Measurements from ENCODE around the gene PDE4B.

GRCh38 chr1:65991694-65992093, 199.0 kb downstream of the PDE4B start:
- TF ChIP-seq, protein P1, sequence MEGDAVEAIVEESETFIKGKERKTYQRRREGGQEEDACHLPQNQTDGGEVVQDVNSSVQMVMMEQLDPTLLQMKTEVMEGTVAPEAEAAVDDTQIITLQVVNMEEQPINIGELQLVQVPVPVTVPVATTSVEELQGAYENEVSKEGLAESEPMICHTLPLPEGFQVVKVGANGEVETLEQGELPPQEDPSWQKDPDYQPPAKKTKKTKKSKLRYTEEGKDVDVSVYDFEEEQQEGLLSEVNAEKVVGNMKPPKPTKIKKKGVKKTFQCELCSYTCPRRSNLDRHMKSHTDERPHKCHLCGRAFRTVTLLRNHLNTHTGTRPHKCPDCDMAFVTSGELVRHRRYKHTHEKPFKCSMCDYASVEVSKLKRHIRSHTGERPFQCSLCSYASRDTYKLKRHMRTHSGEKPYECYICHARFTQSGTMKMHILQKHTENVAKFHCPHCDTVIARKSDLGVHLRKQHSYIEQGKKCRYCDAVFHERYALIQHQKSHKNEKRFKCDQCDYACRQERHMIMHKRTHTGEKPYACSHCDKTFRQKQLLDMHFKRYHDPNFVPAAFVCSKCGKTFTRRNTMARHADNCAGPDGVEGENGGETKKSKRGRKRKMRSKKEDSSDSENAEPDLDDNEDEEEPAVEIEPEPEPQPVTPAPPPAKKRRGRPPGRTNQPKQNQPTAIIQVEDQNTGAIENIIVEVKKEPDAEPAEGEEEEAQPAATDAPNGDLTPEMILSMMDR (IDR thresholded peaks at IDR 0.05; ENCODE audit: low read length), result no peak
- no peak for TF ChIP-seq EZH2 (IDR thresholded peaks at IDR 0.05; ENCODE audit: borderline replicate concordance, low read length)
